ENCODE results near the gene FAM210A. TPM values are rescaled to one million over a fixed set of nuclear protein-coding genes. Genes with fewer than 3 reads are reported as not detected.

FAM210A gene
- total and polyA plus RNA-seq, 2 donors (not counting 1 experiment from before 2014, with no cell fraction given), result 4.2 to 11.4 TPM

DNA sequence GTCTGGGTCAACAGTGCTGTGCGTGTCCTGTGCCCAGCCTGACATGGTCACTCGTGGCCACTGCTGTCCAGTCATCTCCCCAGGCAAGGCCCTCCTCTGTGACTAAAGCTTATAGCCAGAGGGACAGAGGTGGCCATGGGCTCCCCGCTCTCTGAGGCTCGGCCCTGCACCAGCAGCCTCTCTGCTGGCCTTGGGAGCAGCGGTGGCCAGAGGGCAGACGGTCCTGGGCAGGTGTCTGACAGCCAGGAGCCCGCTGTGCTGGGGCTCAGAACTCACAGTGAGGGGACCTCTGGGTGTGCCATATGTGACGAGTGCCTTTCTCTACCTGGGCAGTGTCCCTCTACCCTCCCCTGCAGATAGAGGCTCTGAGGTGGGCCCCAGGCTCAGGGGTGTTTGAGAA, 98.7 kb downstream of the FAM210A start:
- H3K27me3 Mint-ChIP-seq, result no peaks in the 10 kb centered on the region
- POLR2A ChIA-PET, result no interaction called here
- intact Hi-C loops (cut with micrococcal nuclease), result no loop called here
- Histone ChIP-seq H2AFZ (ENCODE audit: insufficient read depth, low read depth, low read length, poor library complexity, severe bottlenecking) (no peak overlapping the region), H3K4me3 (ENCODE audit: control extremely low read depth in 1 of 5, extremely low read depth in 1 of 5, insufficient read depth in 1 of 5, low read depth in 2 of 5, low read length in 4 of 5) (no peak overlapping the region), H3K36me3 (replicated peaks in 1 of 2; ENCODE audit: control extremely low read depth in 1 of 2, control insufficient read depth in 1 of 2, extremely low read depth in 1 of 2, insufficient read depth in 2 of 2, low read length in 1 of 2) (peaks cover 0 to 5% of the 10 kb centered on the region in 2 experiments), H3K27me3 (replicated peaks in 1 of 4; ENCODE audit: control extremely low read depth in 1 of 4, control insufficient read depth in 3 of 4, insufficient read depth in 4 of 4, low read length in 3 of 4) (no peaks in the 10 kb centered on the region), H3K27ac (ENCODE audit: low read length in 2 of 2) (no peak overlapping the region), H3K79me2 (ENCODE audit: control insufficient read depth, insufficient read depth, low read length) (peaks cover 66% of the 10 kb centered on the region), H3K4me2 (replicated peaks; ENCODE audit: low read depth, low read length, poor library complexity, severe bottlenecking) (no peak overlapping the region), H3K9ac (ENCODE audit: low read length) (no peak overlapping the region), H3K9me3 (ENCODE audit: control extremely low read depth in 1 of 3, control insufficient read depth in 2 of 3, insufficient read depth in 1 of 3, low read length in 2 of 3) (peaks cover 0 to 7% (median 0%) of the 10 kb centered on the region in 3 donors), H4K20me1 (ENCODE audit: control insufficient read depth, insufficient read depth, low read length, poor library complexity, severe bottlenecking) (no peaks in the 10 kb centered on the region), H3K4me1 (ENCODE audit: control insufficient read depth in 2 of 2, insufficient read depth in 2 of 2, low read length in 2 of 2) (peaks cover 5 to 6% of the 10 kb centered on the region in 2 donors)
- H3K27ac Mint-ChIP-seq, result no peak overlapping the region
- TF ChIP-seq, protein P1, sequence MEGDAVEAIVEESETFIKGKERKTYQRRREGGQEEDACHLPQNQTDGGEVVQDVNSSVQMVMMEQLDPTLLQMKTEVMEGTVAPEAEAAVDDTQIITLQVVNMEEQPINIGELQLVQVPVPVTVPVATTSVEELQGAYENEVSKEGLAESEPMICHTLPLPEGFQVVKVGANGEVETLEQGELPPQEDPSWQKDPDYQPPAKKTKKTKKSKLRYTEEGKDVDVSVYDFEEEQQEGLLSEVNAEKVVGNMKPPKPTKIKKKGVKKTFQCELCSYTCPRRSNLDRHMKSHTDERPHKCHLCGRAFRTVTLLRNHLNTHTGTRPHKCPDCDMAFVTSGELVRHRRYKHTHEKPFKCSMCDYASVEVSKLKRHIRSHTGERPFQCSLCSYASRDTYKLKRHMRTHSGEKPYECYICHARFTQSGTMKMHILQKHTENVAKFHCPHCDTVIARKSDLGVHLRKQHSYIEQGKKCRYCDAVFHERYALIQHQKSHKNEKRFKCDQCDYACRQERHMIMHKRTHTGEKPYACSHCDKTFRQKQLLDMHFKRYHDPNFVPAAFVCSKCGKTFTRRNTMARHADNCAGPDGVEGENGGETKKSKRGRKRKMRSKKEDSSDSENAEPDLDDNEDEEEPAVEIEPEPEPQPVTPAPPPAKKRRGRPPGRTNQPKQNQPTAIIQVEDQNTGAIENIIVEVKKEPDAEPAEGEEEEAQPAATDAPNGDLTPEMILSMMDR (IDR thresholded peaks at IDR 0.05), result no peak
- no peak for TF ChIP-seq EZH2 (IDR thresholded peaks at IDR 0.05; ENCODE audit: borderline replicate concordance, insufficient read depth, low read depth, low read length, poor library complexity, severe bottlenecking)
- no peaks in the 10 kb centered on the region for H3K9me3 Mint-ChIP-seq (ENCODE audit: insufficient read depth)
- ATAC-seq (ENCODE audit: low read depth) (no peak), DNase-seq (no peak)
- H3K4me1 Mint-ChIP-seq, result peaks cover 18% of the 10 kb centered on the region
- H3K4me3 Mint-ChIP-seq, result no peak overlapping the region
- 95% methylated on average over 8 of the region's 8 CpGs for WGBS (ENCODE audit: insufficient coverage)
- CTCF ChIA-PET, result interaction anchor here (1.0 to 15.6 kb wide), 4 partner anchors 13 to 469 kb away, joined by 3 to 344 read pairs (median 30); no protein-coding TSS in a partner anchor

DNA sequence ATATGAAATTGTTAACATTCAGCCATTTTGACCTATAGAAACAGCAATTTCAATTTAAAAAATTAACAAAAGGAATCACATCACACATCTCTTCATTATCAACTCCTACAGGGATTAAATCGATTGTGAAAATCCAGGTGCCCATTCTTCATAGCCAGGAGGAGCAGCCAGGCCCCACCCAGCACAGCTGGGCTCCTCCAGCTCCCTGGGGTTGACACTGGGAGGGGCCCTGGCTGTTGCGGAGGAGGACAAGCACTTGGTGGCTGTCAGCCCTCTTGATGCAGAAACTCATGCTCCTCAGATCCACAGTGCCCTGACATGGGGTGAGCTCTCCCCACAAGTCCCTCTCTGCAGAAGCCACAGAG, 99.8 kb downstream of the FAM210A start:
- no peak overlapping the region for H3K4me2 ChIP-seq (replicated peaks; ENCODE audit: low read depth, low read length, poor library complexity, severe bottlenecking)
- no peaks in the 10 kb centered on the region for H3K9me3 Mint-ChIP-seq (ENCODE audit: insufficient read depth)
- H3K27me3 ChIP-seq (replicated peaks in 1 of 4; ENCODE audit: control extremely low read depth in 1 of 4, control insufficient read depth in 3 of 4, insufficient read depth in 4 of 4, low read length in 3 of 4), result no peaks in the 10 kb centered on the region
- H3K27me3 Mint-ChIP-seq, result no peaks in the 10 kb centered on the region
- no peak overlapping the region for H3K27ac Mint-ChIP-seq
- H2AFZ ChIP-seq (ENCODE audit: insufficient read depth, low read depth, low read length, poor library complexity, severe bottlenecking), result no peak overlapping the region
- no peak overlapping the region for H3K4me3 Mint-ChIP-seq
- H3K27ac ChIP-seq (ENCODE audit: low read length in 2 of 2), result no peak overlapping the region
- H4K20me1 ChIP-seq (ENCODE audit: control insufficient read depth, insufficient read depth, low read length, poor library complexity, severe bottlenecking), result no peaks in the 10 kb centered on the region
- ChIA-PET POLR2A (no interaction called here), CTCF (interaction anchor here (0.8 to 15.6 kb wide), 3 partner anchors 12 to 467 kb away, joined by 3 to 344 read pairs (median 4); no protein-coding TSS in a partner anchor)
- WGBS (ENCODE audit: insufficient coverage), result 85% methylated on average over 2 of the region's 2 CpGs
- H3K9me3 ChIP-seq (ENCODE audit: control extremely low read depth in 1 of 3, control insufficient read depth in 2 of 3, insufficient read depth in 1 of 3, low read length in 2 of 3), result no peaks in the 10 kb centered on the region
- intact Hi-C loops (cut with micrococcal nuclease), result no loop called here
- H3K4me1 Mint-ChIP-seq, result peaks cover 18% of the 10 kb centered on the region
- H3K4me1 ChIP-seq (ENCODE audit: control insufficient read depth in 2 of 2, insufficient read depth in 2 of 2, low read length in 2 of 2), result peaks cover 5 to 6% of the 10 kb centered on the region in 2 donors
- H3K79me2 ChIP-seq (ENCODE audit: control insufficient read depth, insufficient read depth, low read length), result peaks cover 69% of the 10 kb centered on the region
- no peak overlapping the region for H3K4me3 ChIP-seq (ENCODE audit: control extremely low read depth in 1 of 5, extremely low read depth in 1 of 5, insufficient read depth in 1 of 5, low read depth in 2 of 5, low read length in 4 of 5)
- H3K9ac ChIP-seq (ENCODE audit: low read length), result no peak overlapping the region
- ATAC-seq (ENCODE audit: low read depth) (no peak), DNase-seq (no peak)
- TF ChIP-seq, protein P1 (IDR thresholded peaks at IDR 0.05), result no peak
- TF ChIP-seq EZH2 (IDR thresholded peaks at IDR 0.05; ENCODE audit: borderline replicate concordance, insufficient read depth, low read depth, low read length, poor library complexity, severe bottlenecking), result no peak
- peaks cover 0 to 3% of the 10 kb centered on the region in 2 experiments for H3K36me3 ChIP-seq (replicated peaks in 1 of 2; ENCODE audit: control extremely low read depth in 1 of 2, control insufficient read depth in 1 of 2, extremely low read depth in 1 of 2, insufficient read depth in 2 of 2, low read length in 1 of 2)
